Upper lobe of left lung (tissue), 4 donors: ENCODE data around the gene SLC27A1.

Experiments
- CTCF ChIP-seq, 6 experiments: fragments of 450-650 bp in 4 of 6; fragments of 200-600 bp in 2 of 6; sonication (generic) in 2 of 6; IDR thresholded peaks; one replicate each; pipeline ENCODE4 v1.5.1; 2016 to 2019; ENCODE audit warnings: antibody characterized with exemption in 6 of 6
- EP300 ChIP-seq, 4 donors: sonication (generic); formaldehyde crosslinking; IDR thresholded peaks; one replicate each; pipeline ENCODE4 v1.5.1; 2017; ENCODE audit warnings: antibody characterized with exemption in 4 of 4, control low read depth in 2 of 4
- POLR2A ChIP-seq, 4 donors: fragments of 450-650 bp; IDR thresholded peaks; one replicate each; pipeline ENCODE4 v1.5.1; 2016 to 2017; ENCODE audit warnings: antibody characterized with exemption in 4 of 4, mild to moderate bottlenecking in 2 of 4
- POLR2AphosphoS5 ChIP-seq, 2 donors: sonication (generic); formaldehyde crosslinking; IDR thresholded peaks; one replicate each; pipeline ENCODE4 v1.5.1; 2017; ENCODE audit warnings: antibody characterized with exemption in 2 of 2

GRCh38 chr19:17423429-17424208 lies 46.7 kb upstream of the SLC27A1 start:
- TF ChIP-seq CTCF (IDR thresholded peaks at IDR 0.05) (no peak), POLR2A (IDR thresholded peaks at IDR 0.05) (no peak), POLR2AphosphoS5 (IDR thresholded peaks at IDR 0.05) (no peak), EP300 (IDR thresholded peaks at IDR 0.05) (no peak)
